Stomach (tissue), 9 donors: Measurements from ENCODE around the gene MRPL33. TPM values are rescaled to one million over a fixed set of nuclear protein-coding genes. Genes with fewer than 3 reads are reported as not detected.

ENCODE experiments used
- DNase-seq, 2 donors: peaks; one replicate each; pipeline versions ENCODE4 v3.0.0 to v3.0.0-alpha.2; 2013 to 2019
- H3K27ac ChIP-seq, 5 donors: fragments of 200-600 bp in 4 of 5; sonication (generic) in 4 of 5; one replicate each; pipeline ENCODE4 v1.5.1; 2013 to 2019; ENCODE audit warnings: mild to moderate bottlenecking in 1 of 5, moderate library complexity in 1 of 5
- H3K27me3 ChIP-seq, 3 donors: fragments of 200-600 bp; sonication (generic); one replicate each; pipeline ENCODE4 v1.5.1; 2017 to 2019; ENCODE audit warnings: mixed run types in 1 of 3
- H3K36me3 ChIP-seq, 4 donors: fragments of 200-600 bp; sonication (generic); 1 replicate in 3 of 4; 2 replicates in 1 of 4; pipeline ENCODE4 v1.5.1; 2016 to 2019
- H3K4me1 ChIP-seq, 4 donors: fragments of 200-600 bp; sonication (generic); one replicate each; pipeline ENCODE4 v1.5.1; 2016 to 2019
- H3K4me3 ChIP-seq, 4 donors: fragments of 200-600 bp; sonication (generic) in 3 of 4; one replicate each; pipeline ENCODE4 v1.5.1; 2016 to 2019; ENCODE audit warnings: mild to moderate bottlenecking in 1 of 4
- H3K9me3 ChIP-seq, 4 donors: fragments of 200-600 bp; sonication (generic); one replicate each; pipeline ENCODE4 v1.5.1; 2016 to 2019
- EP300 ChIP-seq: sonication (generic); formaldehyde crosslinking; IDR thresholded peaks from one replicate; pipeline ENCODE4 v1.6.1; 2017; ENCODE audit warnings: antibody characterized with exemption
- POLR2A ChIP-seq, 4 donors: fragments of 450-650 bp; IDR thresholded peaks; one replicate each; pipeline ENCODE4 v1.6.1; 2016; ENCODE audit warnings: antibody characterized with exemption in 4 of 4, control low read depth in 2 of 4, mild to moderate bottlenecking in 1 of 4, moderate library complexity in 1 of 4
- POLR2AphosphoS5 ChIP-seq, 3 donors: sonication (generic); formaldehyde crosslinking; IDR thresholded peaks; one replicate each; pipeline ENCODE4 v1.6.1; 2016; ENCODE audit warnings: antibody characterized with exemption in 3 of 3
- WGBS, 5 donors: extraction: QIAGEN DNeasy Blood & Tissue Kit in 3 of 5; methylation state at CpG; one replicate each; pipeline versions ENCODE4 v1.1.5 to v1.1.7; 2013 to 2018; 5-methylcytosine and 5-hydroxymethylcytosine counted together
- intact Hi-C: fragments of 100-400 bp; cut with DNase I; formaldehyde crosslinking; loops from one replicate; pipeline ENCODE4 v1.15.1; 2023; ENCODE audit warnings: low total_unique reads
- polyA plus RNA-seq, 3 donors: library from polyadenylated mRNA; stranded (reverse); fragments of 200-250 nt; gene quantifications; one replicate each; pipeline ENCODE4 v1.2.3, GENCODE V29; 2013
- total RNA-seq, 5 donors: library from RNA; depleted of rRNA; stranded (reverse); fragments of >200 nt; gene quantifications; one replicate each; pipeline versions ENCODE4 v1.1.0 to v1.2.3, GENCODE V29; 2014 to 2016
- TF ChIP-seq, protein P1 (sequence below), 7 experiments: fragments of 450-650 bp in 4 of 7; fragments of 200-600 bp in 3 of 7; sonication (generic) in 3 of 7; IDR thresholded peaks; one replicate each; pipeline ENCODE4 v1.5.1; 2016 to 2019; ENCODE audit warnings: antibody characterized with exemption in 7 of 7, control low read depth in 2 of 7, mild to moderate bottlenecking in 1 of 7
- donor health status: healthy with polysubstance abuse.
- donor health status: Bipolar disorder and iron deficiency.
- donor health status: healthy.

MRPL33 gene
- total and polyA plus RNA-seq, 8 donors = 8.2 to 268 (median 135) TPM

DNA sequence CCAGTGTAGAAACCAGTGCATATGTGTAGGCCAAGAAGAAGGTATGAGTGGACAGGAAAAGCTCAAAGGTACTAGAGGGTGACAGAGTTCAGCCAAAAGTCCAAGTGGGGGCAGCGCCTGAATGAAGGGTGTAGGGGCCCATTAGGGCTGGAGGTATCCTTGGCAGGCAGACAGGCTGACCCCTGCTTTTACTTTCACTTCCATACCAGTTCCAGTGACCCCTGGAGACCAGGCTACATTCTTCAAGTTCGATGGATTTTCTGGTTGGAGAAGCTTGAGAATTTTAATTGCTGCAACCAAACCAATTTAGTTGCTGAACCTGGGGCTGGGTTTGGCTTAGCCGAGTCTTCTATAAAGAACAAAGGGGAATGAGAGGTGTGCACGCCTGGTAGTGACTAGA is 42.3 kb upstream of the MRPL33 start:
- Histone ChIP-seq H3K36me3 (no peaks in the 10 kb centered on the region), H3K9me3 (no peaks in the 10 kb centered on the region), H3K4me3 (no peak overlapping the region), H3K27me3 (no peaks in the 10 kb centered on the region), H3K27ac (peak overlapping the region in 4 of 5 donors; percentile 26 to 81 (median 66)), H3K4me1 (peaks cover 0 to 29% (median 12%) of the 10 kb centered on the region in 4 donors)
- WGBS, 5 donors = 46 to 65% (median 51%) methylated on average over 4 of the region's 4 CpGs
- no peak for TF ChIP-seq POLR2A (IDR thresholded peaks at IDR 0.05)
- TF ChIP-seq, protein P1, sequence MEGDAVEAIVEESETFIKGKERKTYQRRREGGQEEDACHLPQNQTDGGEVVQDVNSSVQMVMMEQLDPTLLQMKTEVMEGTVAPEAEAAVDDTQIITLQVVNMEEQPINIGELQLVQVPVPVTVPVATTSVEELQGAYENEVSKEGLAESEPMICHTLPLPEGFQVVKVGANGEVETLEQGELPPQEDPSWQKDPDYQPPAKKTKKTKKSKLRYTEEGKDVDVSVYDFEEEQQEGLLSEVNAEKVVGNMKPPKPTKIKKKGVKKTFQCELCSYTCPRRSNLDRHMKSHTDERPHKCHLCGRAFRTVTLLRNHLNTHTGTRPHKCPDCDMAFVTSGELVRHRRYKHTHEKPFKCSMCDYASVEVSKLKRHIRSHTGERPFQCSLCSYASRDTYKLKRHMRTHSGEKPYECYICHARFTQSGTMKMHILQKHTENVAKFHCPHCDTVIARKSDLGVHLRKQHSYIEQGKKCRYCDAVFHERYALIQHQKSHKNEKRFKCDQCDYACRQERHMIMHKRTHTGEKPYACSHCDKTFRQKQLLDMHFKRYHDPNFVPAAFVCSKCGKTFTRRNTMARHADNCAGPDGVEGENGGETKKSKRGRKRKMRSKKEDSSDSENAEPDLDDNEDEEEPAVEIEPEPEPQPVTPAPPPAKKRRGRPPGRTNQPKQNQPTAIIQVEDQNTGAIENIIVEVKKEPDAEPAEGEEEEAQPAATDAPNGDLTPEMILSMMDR (IDR thresholded peaks at IDR 0.05) = no peak
- TF ChIP-seq POLR2AphosphoS5 (IDR thresholded peaks at IDR 0.05) = no peak
- TF ChIP-seq EP300 = no peak
- intact Hi-C loops = no loop called here
- DNase-seq = no peak

DNA sequence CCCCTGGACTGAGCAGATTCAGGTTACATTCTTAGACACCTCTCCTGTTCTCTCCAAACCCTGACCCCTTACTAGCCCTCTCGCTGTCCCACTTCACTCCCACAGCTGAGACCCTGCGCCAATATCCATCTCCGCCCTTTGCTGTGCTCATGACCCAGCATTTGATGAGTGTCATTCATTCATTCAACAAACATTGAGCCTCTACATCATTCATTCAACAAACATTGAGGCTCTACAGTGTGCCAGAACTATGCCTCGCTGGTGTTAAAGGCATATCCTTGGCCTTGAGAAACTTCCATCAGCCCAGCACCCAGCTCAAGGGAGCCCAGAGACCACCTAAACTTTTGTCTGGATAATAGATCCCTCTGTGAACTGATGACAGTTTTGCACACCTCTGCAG is 41.9 kb upstream of the MRPL33 start:
- no peaks in the 10 kb centered on the region for H3K9me3 ChIP-seq
- H3K27ac ChIP-seq = peak overlapping the region in 4 of 5 donors; percentile 26 to 81 (median 66)
- H3K4me3 ChIP-seq = no peak overlapping the region
- intact Hi-C loops = no loop called here
- peaks cover under 1 to 26% (median 12%) of the 10 kb centered on the region in 4 donors for H3K4me1 ChIP-seq
- WGBS, 5 donors = 92 to 98% (median 96%) methylated on average over 4 of the region's 4 CpGs
- no peak for TF ChIP-seq POLR2A (IDR thresholded peaks at IDR 0.05)
- no peak for TF ChIP-seq EP300
- TF ChIP-seq POLR2AphosphoS5 (IDR thresholded peaks at IDR 0.05) = no peak
- TF ChIP-seq, protein P1 (IDR thresholded peaks at IDR 0.05) = no peak
- no peaks in the 10 kb centered on the region for H3K36me3 ChIP-seq
- no peak for DNase-seq
- no peaks in the 10 kb centered on the region for H3K27me3 ChIP-seq

DNA sequence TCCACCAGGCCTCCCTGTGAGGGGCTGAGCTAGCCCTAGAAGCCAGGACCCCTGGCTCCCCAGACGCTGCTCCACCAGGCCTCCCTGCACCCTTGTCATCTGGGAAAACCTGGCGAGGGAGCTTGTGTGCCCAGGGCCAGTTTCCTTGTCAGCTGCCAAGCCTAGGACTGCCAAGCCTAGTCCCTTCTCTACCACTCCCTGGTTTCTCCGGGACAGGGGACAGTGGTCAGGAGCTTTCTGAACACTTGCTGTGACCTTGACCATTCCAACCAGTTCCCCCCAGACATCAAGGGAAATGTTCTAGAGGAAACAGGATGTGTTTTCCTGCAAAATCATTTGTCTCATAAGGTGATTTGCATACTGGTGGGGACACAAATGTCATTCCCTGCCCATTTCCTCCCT is 41.3 kb upstream of the MRPL33 start:
- H3K4me3 ChIP-seq = no peak overlapping the region
- intact Hi-C loops = no loop called here
- no peaks in the 10 kb centered on the region for H3K9me3 ChIP-seq
- H3K27me3 ChIP-seq = no peaks in the 10 kb centered on the region
- no peak for TF ChIP-seq POLR2AphosphoS5 (IDR thresholded peaks at IDR 0.05)
- TF ChIP-seq EP300 = no peak
- TF ChIP-seq POLR2A (IDR thresholded peaks at IDR 0.05) = no peak
- TF ChIP-seq, protein P1 (IDR thresholded peaks at IDR 0.05) = no peak
- H3K4me1 ChIP-seq = peaks cover 7 to 29% (median 15%) of the 10 kb centered on the region in 4 donors
- peak in 1 of 2 donors; percentile 67 for DNase-seq
- H3K27ac ChIP-seq = peak overlapping the region; percentile 1 to 81 (median 57)
- 30 to 48% (median 33%) methylated on average over 2 to 3 of the region's 3 CpGs for WGBS, 5 donors
- H3K36me3 ChIP-seq = no peaks in the 10 kb centered on the region

DNA sequence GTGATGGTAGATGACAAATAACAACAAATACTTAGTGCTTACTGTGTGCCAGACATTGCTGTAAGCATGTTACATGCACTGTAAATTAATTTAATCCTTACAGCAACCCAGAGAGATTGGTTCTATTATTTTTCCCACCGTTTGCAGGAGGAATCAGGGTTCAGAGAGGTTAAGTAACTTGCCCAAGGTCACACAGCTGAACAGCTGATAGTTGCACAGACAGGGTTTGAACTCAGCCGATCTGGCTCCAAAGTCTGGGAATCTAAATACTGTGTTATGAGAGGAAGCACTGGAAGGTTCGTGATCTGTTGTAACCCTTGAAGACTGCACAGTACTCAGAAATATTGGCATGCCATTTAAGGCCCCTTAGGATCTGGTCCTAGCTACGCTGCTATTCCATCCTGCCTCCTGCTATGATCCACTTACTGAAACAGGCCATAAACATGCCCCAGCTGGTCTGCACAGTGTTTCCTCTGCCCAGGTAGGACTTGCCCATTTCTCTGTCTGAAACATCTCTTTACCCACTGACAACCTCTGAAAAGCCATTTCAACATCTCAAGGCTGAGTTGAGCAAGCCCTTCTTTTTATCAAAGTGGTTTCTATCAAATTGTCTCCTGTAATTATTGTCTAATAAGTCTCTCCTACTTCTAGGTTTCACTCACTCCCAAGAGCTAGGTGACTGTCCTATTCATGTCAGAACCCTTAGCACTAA is 40.4 kb upstream of the MRPL33 start:
- Histone ChIP-seq H3K9me3 (no peaks in the 10 kb centered on the region), H3K27me3 (no peaks in the 10 kb centered on the region), H3K4me3 (no peak overlapping the region), H3K36me3 (no peaks in the 10 kb centered on the region), H3K4me1 (peaks cover 14 to 37% (median 22%) of the 10 kb centered on the region in 4 donors), H3K27ac (peak overlapping the region in 4 of 5 donors; percentile 50 to 81 (median 66))
- intact Hi-C loops = no loop called here
- 65 to 76% (median 70%) methylated on average over 4 of the region's 4 CpGs for WGBS, 5 donors
- no peak for DNase-seq
- TF ChIP-seq POLR2A (IDR thresholded peaks at IDR 0.05) (no peak), POLR2AphosphoS5 (IDR thresholded peaks at IDR 0.05) (no peak)
- TF ChIP-seq, protein P1 (IDR thresholded peaks at IDR 0.05) = no peak
